GM12878 (cell line): ENCODE data around the gene ZNRF3.

Experiments
- FOXM1 ChIP-seq: IDR thresholded peaks from 2 replicates; pipeline ENCODE4 v1.6.1; 2012; ENCODE audit warnings: low read depth, mild to moderate bottlenecking, inconsistent platforms, low read length, moderate library complexity
- TF ChIP-seq, protein P1 (sequence below): IDR thresholded peaks from 2 replicates; pipeline ENCODE4 v1.6.1; 2012; ENCODE audit warnings: low read depth, low read length, improper control_type of control experiment

DNA sequence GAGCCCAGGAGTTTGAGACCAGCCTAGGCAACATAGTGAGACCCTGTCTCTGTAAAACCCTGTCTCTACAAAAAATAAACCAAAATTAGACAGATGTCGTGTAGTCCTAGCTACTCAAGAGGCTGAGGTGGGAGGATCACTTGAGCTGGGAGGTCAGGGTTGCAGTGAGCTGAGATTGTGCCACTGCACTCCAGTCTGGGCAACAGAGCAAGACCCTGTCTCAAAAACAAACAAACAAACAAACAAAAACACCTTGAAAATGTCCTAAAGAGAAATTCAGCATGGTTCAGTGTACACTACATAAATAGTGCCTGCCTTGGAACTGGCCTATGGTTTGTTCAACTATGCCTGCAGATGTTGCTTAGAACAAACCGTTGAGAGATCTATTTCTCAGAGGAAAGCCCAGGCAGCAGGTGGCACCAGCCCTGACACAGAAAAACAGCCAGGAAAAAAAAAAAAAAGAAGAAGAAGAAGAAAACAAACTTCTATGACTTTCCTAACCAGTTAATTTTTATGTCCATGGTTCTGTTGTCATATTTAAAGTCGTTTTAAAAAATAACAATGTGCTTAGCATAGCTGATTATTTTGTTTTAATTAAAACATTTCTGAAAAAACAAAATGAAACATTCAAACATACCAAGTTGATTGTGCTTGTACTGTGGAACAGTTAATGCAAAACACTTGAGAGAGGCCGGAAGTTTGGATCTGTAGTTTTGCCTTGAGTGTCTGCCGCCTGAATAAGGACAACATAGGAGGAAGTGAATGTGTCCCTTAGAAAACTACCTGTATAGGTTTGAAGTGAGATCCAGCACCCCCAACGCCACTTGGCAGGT lies 194.9 kb downstream of the ZNRF3 start:
- TF ChIP-seq FOXM1 = no peak
- TF ChIP-seq, protein P1, sequence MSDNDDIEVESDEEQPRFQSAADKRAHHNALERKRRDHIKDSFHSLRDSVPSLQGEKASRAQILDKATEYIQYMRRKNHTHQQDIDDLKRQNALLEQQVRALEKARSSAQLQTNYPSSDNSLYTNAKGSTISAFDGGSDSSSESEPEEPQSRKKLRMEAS = no peak
